Neuronal stem cell (in vitro differentiated cells): ENCODE results near the gene NEGR1.
A peak's percentile ranks its signal among the peaks of the same experiment; 100 is the strongest.

Experiments
- DNase-seq: peaks from one replicate; pipeline ENCODE4 v3.0.0-alpha.2; 2013; ENCODE audit warnings: low spot score
- H2AFZ ChIP-seq: one replicate; pipeline ENCODE4 v1.6.1; 2013; ENCODE audit warnings: mild to moderate bottlenecking, low read length, inconsistent platforms
- H2AK5ac ChIP-seq: 2 replicates; pipeline ENCODE4 v1.6.1; 2013; ENCODE audit warnings: low read depth, mild to moderate bottlenecking, inconsistent platforms, low read length, moderate library complexity, mixed read lengths
- H2BK120ac ChIP-seq: 2 replicates; pipeline ENCODE4 v1.6.1; 2013; ENCODE audit warnings: low read depth, mild to moderate bottlenecking, inconsistent platforms, low read length, moderate library complexity, mixed read lengths
- H2BK12ac ChIP-seq: one replicate; pipeline ENCODE4 v1.6.1; 2013; ENCODE audit warnings: low read length, inconsistent platforms
- H2BK15ac ChIP-seq: 2 replicates; pipeline ENCODE4 v1.6.1; 2013; ENCODE audit warnings: mild to moderate bottlenecking, low read length, inconsistent platforms, mixed read lengths
- H2BK5ac ChIP-seq: one replicate; pipeline ENCODE4 v1.6.1; 2013; ENCODE audit warnings: inconsistent platforms, mild to moderate bottlenecking, low read length, moderate library complexity
- H3K14ac ChIP-seq: one replicate; pipeline ENCODE4 v1.6.1; 2013; ENCODE audit warnings: low read length, inconsistent platforms
- H3K18ac ChIP-seq: 2 replicates; pipeline ENCODE4 v1.6.1; 2013; ENCODE audit warnings: low read length, inconsistent platforms
- H3K23ac ChIP-seq: 2 replicates; pipeline ENCODE4 v1.6.1; 2013; ENCODE audit warnings: low read depth, mild to moderate bottlenecking, mixed read lengths, low read length, inconsistent platforms; ENCODE audit not compliant: poor library complexity
- H3K27ac ChIP-seq: replicated peaks from 3 replicates; pipeline ENCODE4 v1.5.1; 2013; ENCODE audit warnings: low read length, inconsistent platforms
- H3K27me3 ChIP-seq, 3 experiments: 2 replicates each; pipeline ENCODE4 v1.6.1; 2013; ENCODE audit warnings: low read length in 3 of 3, mild to moderate bottlenecking in 2 of 3, inconsistent platforms in 1 of 3, low read depth in 1 of 3, mixed read lengths in 1 of 3, moderate library complexity in 1 of 3; ENCODE audit not compliant: control insufficient read depth in 3 of 3, insufficient read depth in 3 of 3
- H3K36me3 ChIP-seq, 2 donors: replicated peaks in 1 of 2; 2 replicates each; pipeline ENCODE4 v1.6.1; 2013; ENCODE audit warnings: low read length in 2 of 2; ENCODE audit not compliant: control insufficient read depth in 2 of 2, insufficient read depth in 2 of 2
- H3K4ac ChIP-seq: 2 replicates; pipeline ENCODE4 v1.6.1; 2013; ENCODE audit warnings: inconsistent platforms, mild to moderate bottlenecking, low read length, moderate library complexity
- H3K4me1 ChIP-seq, 2 donors: 1 replicate in 1 of 2; 2 replicates in 1 of 2; pipeline ENCODE4 v1.6.1; 2013; ENCODE audit warnings: low read length in 2 of 2, low read depth in 1 of 2; ENCODE audit not compliant: control insufficient read depth in 2 of 2, insufficient read depth in 1 of 2
- H3K4me2 ChIP-seq: one replicate; pipeline ENCODE4 v1.6.1; 2013; ENCODE audit warnings: mild to moderate bottlenecking, low read length, inconsistent platforms; ENCODE audit not compliant: insufficient read depth, poor library complexity, severe bottlenecking
- H3K4me3 ChIP-seq, 2 donors: 2 replicates each; pipeline ENCODE4 v1.5.1; 2013; ENCODE audit warnings: low read length in 2 of 2, mild to moderate bottlenecking in 2 of 2, inconsistent platforms in 1 of 2, moderate library complexity in 1 of 2
- H3K79me1 ChIP-seq: one replicate; pipeline ENCODE4 v1.6.1; 2013; ENCODE audit warnings: low read depth, mild to moderate bottlenecking, inconsistent platforms, low read length, moderate library complexity
- H3K9ac ChIP-seq: one replicate; pipeline ENCODE4 v1.6.1; 2013; ENCODE audit warnings: mild to moderate bottlenecking, low read depth, low read length, inconsistent platforms; ENCODE audit not compliant: poor library complexity
- H3K9me3 ChIP-seq, 2 donors: replicated peaks in 1 of 2; 2 replicates each; pipeline versions ENCODE3 to v1.6.1; 2013; ENCODE audit warnings: low read length in 2 of 2, mild to moderate bottlenecking in 2 of 2, inconsistent platforms in 1 of 2, low read depth in 1 of 2, mixed read lengths in 1 of 2, moderate library complexity in 1 of 2; ENCODE audit not compliant: control insufficient read depth in 2 of 2, insufficient read depth in 1 of 2
- H4K8ac ChIP-seq: one replicate; pipeline ENCODE4 v1.6.1; 2013; ENCODE audit warnings: low read depth, mild to moderate bottlenecking, inconsistent platforms, low read length, moderate library complexity
- H4K91ac ChIP-seq: one replicate; pipeline ENCODE4 v1.6.1; 2013; ENCODE audit warnings: low read length, low read depth, mild to moderate bottlenecking, inconsistent platforms; ENCODE audit not compliant: poor library complexity
- WGBS, 2 donors: extraction: QIAGEN DNeasy Blood & Tissue Kit; methylation state at CpG; one replicate each; pipeline ENCODE4 v1.1.7; 2013; ENCODE audit warnings: missing lambda C conversion rate in 2 of 2, mixed read lengths in 1 of 2; ENCODE audit not compliant: insufficient read length in 2 of 2, insufficient replicate concordance in 1 of 2; ENCODE audit errors: extremely low coverage in 2 of 2; 5-methylcytosine and 5-hydroxymethylcytosine counted together

Gene NEGR1

DNA sequence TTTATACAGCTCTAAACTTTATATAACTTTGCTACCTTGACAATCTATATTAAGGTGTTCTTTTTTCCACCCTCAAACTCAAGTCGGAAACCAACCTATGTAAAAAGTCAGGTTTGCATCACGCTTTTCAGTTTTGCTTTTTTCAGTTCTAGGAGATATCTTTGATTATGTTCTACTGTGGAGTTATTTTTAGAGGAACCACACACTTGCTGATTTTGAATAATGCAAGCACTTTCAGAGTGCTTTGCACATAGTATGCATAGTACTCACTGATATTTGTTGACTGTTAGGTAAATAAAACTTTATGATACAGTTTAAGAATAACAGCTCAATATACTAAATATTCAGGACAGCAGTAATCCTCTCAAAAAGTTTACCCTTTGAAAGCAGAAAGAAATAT lies 637.3 kb downstream of the NEGR1 start:
- H3K36me3 ChIP-seq = no peaks in the 10 kb centered on the region
- no peak overlapping the region for H4K8ac ChIP-seq
- no peak overlapping the region for H2BK12ac ChIP-seq
- no peak overlapping the region for H2BK120ac ChIP-seq
- no peak overlapping the region for H2BK5ac ChIP-seq
- no peak overlapping the region for H2AK5ac ChIP-seq
- H3K9ac ChIP-seq = no peak overlapping the region
- no peak overlapping the region for H4K91ac ChIP-seq
- no peak overlapping the region for H3K4me2 ChIP-seq
- no peak for DNase-seq
- no peak overlapping the region for H2AFZ ChIP-seq
- no peak overlapping the region for H2BK15ac ChIP-seq
- H3K18ac ChIP-seq = no peak overlapping the region
- H3K23ac ChIP-seq = no peak overlapping the region
- no CpG with 5 or more reads among the region's 2 CpGs for WGBS, 2 donors
- no peak overlapping the region for H3K14ac ChIP-seq
- no peaks in the 10 kb centered on the region for H3K79me1 ChIP-seq
- no peak overlapping the region for H3K4me3 ChIP-seq
- H3K4ac ChIP-seq = no peak overlapping the region
- H3K9me3 ChIP-seq = no peaks in the 10 kb centered on the region
- H3K4me1 ChIP-seq = peaks cover 0 to 2% of the 10 kb centered on the region in 2 donors
- no peak overlapping the region for H3K27ac ChIP-seq
- H3K27me3 ChIP-seq = no peaks in the 10 kb centered on the region

DNA sequence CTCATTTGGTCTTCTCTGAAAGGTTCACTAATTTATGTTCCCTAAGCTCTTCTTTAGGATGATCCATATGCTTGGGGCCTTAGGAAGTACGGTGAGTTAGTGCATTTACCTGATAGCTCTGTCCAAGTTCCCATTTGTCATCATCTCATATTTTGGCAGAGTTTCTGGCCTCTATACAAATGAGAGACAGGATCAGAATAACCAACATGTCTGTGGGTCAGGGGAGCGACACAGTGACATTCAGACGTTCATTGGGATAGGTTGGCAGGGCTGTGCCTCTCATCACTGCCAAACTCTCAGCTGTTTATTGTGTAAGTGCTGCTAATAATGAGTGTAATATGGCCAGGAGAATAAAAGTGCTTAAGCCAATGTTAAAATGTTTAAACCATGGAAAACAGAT lies 640.4 kb downstream of the NEGR1 start:
- no peak overlapping the region for H3K9ac ChIP-seq
- no peak overlapping the region for H2BK15ac ChIP-seq
- no peak overlapping the region for H3K27ac ChIP-seq
- H3K23ac ChIP-seq = no peak overlapping the region
- peaks cover 0 to 4% of the 10 kb centered on the region in 2 donors for H3K4me1 ChIP-seq
- H2AK5ac ChIP-seq = no peak overlapping the region
- no peaks in the 10 kb centered on the region for H3K9me3 ChIP-seq
- WGBS, 2 donors = no CpG with 5 or more reads among the region's 3 CpGs
- no peaks in the 10 kb centered on the region for H3K79me1 ChIP-seq
- H4K91ac ChIP-seq = no peak overlapping the region
- no peak overlapping the region for H3K4me2 ChIP-seq
- H3K4me3 ChIP-seq = no peak overlapping the region
- no peak overlapping the region for H3K18ac ChIP-seq
- no peaks in the 10 kb centered on the region for H3K36me3 ChIP-seq
- DNase-seq = no peak
- no peak overlapping the region for H2BK120ac ChIP-seq
- H3K14ac ChIP-seq = no peak overlapping the region
- H3K4ac ChIP-seq = no peak overlapping the region
- no peak overlapping the region for H2AFZ ChIP-seq
- H3K27me3 ChIP-seq = no peaks in the 10 kb centered on the region
- no peak overlapping the region for H2BK12ac ChIP-seq
- no peak overlapping the region for H4K8ac ChIP-seq
- no peak overlapping the region for H2BK5ac ChIP-seq

DNA sequence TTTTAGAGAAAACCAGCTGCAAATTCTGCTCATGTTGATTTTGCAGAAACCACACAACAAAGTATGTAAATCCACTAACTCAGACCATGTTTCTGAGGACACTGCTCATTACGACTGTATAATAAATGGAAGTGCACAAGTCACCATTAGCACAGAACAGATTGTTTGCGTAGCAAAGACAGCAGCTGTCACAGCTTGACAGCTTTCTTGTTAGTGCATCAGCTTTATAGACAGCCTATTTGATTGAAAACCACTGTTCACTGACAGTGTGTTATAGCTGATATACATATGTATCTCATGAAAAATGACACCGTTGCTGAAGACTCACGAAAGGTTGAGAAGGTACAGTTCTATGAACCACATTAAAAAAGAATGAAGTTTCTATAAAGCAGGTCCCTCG lies 641.3 kb downstream of the NEGR1 start:
- Histone ChIP-seq H2AFZ (no peak overlapping the region), H3K4me1 (peaks cover 0 to 4% of the 10 kb centered on the region in 2 donors), H3K9ac (no peak overlapping the region), H3K18ac (no peak overlapping the region), H3K4ac (no peak overlapping the region), H4K8ac (no peak overlapping the region), H3K27me3 (no peaks in the 10 kb centered on the region), H3K23ac (no peak overlapping the region), H3K4me2 (no peak overlapping the region), H2BK12ac (no peak overlapping the region), H3K9me3 (no peaks in the 10 kb centered on the region), H3K14ac (no peak overlapping the region), H2BK120ac (no peak overlapping the region), H4K91ac (no peak overlapping the region), H3K4me3 (no peak overlapping the region), H2BK5ac (no peak overlapping the region), H2AK5ac (no peak overlapping the region), H3K79me1 (no peaks in the 10 kb centered on the region), H2BK15ac (no peak overlapping the region), H3K36me3 (no peaks in the 10 kb centered on the region), H3K27ac (no peak overlapping the region)
- WGBS, 2 donors = no CpG with 5 or more reads among the region's 5 CpGs
- DNase-seq = no peak

DNA sequence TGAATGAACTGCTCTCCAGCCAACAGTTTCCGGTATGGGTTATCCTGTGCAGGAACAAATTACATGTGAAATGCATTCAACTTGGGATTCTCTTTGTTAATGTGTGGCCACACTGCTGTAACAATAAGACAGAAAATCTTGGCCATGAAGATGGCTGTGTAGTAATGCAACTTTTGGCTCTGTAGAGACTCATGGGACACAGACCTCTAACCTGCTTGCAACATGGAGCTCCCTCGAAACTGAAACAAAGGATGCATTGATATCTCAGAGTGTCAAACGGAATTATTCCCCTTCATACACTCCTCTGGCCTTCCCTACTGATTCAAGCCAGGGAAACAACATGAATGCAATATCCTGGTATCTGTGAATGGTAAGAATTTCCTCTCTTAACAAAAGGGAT lies 642.2 kb downstream of the NEGR1 start:
- H3K18ac ChIP-seq = no peak overlapping the region
- H3K27me3 ChIP-seq = no peaks in the 10 kb centered on the region
- H2AFZ ChIP-seq = peak overlapping the region; percentile 78
- no peaks in the 10 kb centered on the region for H3K79me1 ChIP-seq
- no peak overlapping the region for H3K27ac ChIP-seq
- no peak overlapping the region for H4K91ac ChIP-seq
- no peak overlapping the region for H4K8ac ChIP-seq
- H3K4me3 ChIP-seq = no peak overlapping the region
- H3K14ac ChIP-seq = no peak overlapping the region
- no peak overlapping the region for H2AK5ac ChIP-seq
- H3K36me3 ChIP-seq = no peaks in the 10 kb centered on the region
- H3K4me1 ChIP-seq = peaks cover 0 to 4% of the 10 kb centered on the region in 2 donors
- H3K4ac ChIP-seq = no peak overlapping the region
- no peak overlapping the region for H3K23ac ChIP-seq
- no peak overlapping the region for H2BK15ac ChIP-seq
- H3K9me3 ChIP-seq = no peaks in the 10 kb centered on the region
- H2BK120ac ChIP-seq = no peak overlapping the region
- no peak overlapping the region for H3K9ac ChIP-seq
- no CpG with 5 or more reads among the region's 3 CpGs for WGBS, 2 donors
- no peak overlapping the region for H2BK12ac ChIP-seq
- H3K4me2 ChIP-seq = no peak overlapping the region
- DNase-seq = no peak
- no peak overlapping the region for H2BK5ac ChIP-seq
